ENCODE measurements around the gene RSPO1.

DNA sequence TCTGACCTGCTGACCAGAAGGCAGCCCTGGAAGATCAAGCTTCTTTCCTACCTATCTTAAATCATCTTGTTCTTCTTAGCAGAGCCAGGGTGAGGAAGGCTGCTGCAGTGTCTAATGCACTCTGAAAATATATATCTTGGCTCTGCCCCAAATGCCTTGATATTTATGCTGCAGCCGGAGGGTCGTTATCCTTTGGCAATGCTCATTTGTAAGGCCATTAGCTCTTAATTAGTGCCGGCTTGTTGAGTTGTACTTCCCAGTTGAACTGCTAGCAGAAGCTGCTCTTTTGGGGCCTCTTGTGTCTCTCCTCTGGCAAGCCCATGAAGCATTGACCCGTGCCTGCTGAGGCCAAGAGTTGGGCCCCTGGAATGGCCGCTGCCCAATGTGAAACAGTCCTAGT lies 34.8 kb downstream of the RSPO1 start:
- no peak for TF ChIP-seq CTCF (IDR thresholded peaks at IDR 0.05)
- TF ChIP-seq EP300 (IDR thresholded peaks at IDR 0.05): no peak
